Sciatic nerve (tissue), 2 donors: Measurements from ENCODE around the gene KRTAP10-7. TPM values are rescaled to one million over a fixed set of nuclear protein-coding genes. Genes with fewer than 3 reads are reported as not detected.
"Not testable (repeated sequence)": the region's sequence is repeated elsewhere in the genome, so short reads cannot be mapped to it uniquely, and the experiment has no call there.

Experiments used
- ATAC-seq: fragments of 200-7000 bp; cut with Tn5 transposase; one replicate; pipeline ENCODE4 v1.9.1; 2020; ENCODE audit warnings: mild to moderate bottlenecking, moderate library complexity
- DNase-seq: peaks from one replicate; pipeline ENCODE4 v3.0.0-alpha.2; 2020; ENCODE audit warnings: low spot score
- intact Hi-C: fragments of 100-400 bp; cut with DNase I; formaldehyde crosslinking; loops from one replicate; pipeline ENCODE4 v1.14.2; 2022
- total RNA-seq: library from RNA; stranded (reverse); fragmentation: NEBNext Ultra II Directional; extraction: Animal tissue kit (Norgen Biotek cat#: 25700); gene quantifications from one replicate; pipeline ENCODE4 v1.2.1, GENCODE V29; 2021
- donor health status: DM: no; HTN: no; CAD: no.
- donor health status: DM: no; HTN: no; CAD: no.

Gene KRTAP10-7
- total RNA-seq, 1 donor from 2014 or later, result not detected

DNA sequence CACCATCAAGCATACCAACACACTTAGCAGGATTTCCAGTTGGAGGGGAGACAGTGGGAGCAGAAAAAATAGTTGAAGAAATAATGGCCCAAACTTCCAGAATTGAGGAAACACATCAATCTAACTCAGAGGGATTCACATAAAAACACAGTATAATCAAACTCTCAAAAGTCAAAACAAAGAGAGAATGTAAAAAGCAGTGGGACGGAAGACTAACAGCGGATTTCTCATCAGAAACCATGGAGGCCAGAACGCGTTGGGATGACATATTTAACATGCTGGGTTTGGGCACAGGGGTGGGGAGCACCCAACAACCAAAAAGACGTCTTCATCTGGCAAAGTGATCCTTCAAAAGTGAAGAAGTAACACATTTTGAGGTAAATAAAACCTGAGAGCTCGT is 19.5 kb downstream of the KRTAP10-7 start:
- intact Hi-C loops, result no loop called here
- DNase-seq, result no peak
- ATAC-seq, result no peak

DNA sequence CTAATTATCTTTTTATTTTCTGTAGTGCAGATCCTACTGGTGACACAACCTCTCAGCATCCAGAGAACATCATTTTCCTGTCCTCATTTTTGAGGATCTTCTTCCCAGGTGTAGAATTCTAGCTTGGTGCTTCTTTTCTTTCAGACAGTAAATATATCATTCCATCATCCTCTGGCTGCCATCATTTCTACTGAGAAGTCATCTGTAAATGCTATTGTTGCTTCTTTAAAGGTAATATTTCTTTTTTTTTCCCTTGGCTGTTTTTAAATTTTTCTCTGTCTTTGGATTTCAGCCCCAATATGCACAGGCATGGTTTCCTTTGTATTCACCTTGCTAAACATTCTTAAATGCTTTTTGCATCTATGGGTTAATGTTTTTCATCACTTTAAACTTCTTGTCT is 23.2 kb downstream of the KRTAP10-7 start:
- ATAC-seq (no peak), DNase-seq (no peak)
- intact Hi-C loops, result no loop called here

DNA sequence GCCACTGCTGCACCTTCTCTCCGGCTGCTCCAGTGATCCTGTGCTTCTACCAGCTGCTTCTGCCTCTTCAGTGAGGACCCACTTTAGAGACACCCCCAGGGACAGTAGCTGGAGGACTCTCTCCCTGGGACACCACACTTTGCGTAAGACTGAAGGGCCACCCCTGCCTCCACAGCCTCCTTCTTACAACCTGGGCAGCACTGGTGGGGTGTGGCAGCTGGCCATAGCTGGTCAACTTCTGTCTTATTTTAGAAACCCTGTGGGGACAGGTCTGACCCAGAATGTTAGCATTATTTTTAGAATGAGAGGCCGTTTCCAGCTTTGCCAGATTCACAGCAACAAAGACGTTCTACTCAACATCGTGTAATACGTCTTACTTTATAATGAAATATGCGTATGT is 25.4 kb downstream of the KRTAP10-7 start:
- DNase-seq (no peak), ATAC-seq (no peak)

DNA sequence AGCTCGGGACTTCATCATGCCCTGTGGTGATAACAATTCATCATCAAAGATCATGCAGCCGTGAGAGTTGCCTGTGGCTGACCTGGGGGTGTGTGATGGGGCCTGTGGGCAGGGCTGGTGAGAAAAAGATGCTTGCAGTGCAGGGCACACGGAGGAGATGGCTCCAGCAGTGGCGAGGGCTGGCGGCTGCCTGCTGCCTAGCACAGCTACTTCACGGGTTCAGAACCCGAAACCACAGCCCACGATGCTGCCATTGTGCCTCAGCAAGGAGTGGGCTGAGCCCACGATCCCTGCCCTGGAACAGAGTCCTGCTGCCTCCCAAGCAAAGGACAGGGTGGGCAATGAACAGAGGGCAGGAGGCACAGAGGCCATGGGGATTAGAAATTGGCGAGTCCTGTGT is 25.9 kb downstream of the KRTAP10-7 start:
- intact Hi-C loops, result no loop called here
- ATAC-seq (no peak), DNase-seq (no peak)

More for the DNA sequence above, 25.4 kb downstream of the KRTAP10-7 start:
- intact Hi-C loops, result no loop called here

DNA sequence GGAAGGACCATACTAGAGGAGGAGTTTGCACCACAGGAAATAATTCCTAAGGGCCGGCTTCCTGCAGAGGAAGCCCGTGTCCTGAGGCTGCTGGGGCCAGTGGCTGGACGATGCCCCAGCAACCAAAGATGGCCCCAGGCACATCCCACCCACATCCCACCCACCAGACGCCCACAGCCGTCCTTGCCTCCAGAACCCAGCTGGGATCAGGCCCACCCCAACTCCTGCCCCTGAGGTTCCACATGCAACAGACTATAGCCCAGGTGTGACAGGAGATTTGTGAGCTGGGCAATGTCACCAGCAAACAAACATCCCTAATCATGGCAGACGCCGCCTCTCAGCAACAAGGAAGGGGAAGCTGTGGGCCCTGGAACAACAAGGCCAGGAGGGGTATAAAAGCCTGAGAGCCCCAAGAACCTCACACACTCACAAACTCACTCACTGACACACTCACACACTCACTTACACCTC is 26.3 kb downstream of the KRTAP10-7 start, which contains the start of gene KRTAP10-9:
TSS of gene KRTAP10-9 (plus strand) at position 421 of the 471 bp plus-strand sequence. CDS start 79 bp downstream, outside the sequence.
- intact Hi-C loops, result no loop called here
- ATAC-seq, result no peak
- DNase-seq, result no peak

DNA sequence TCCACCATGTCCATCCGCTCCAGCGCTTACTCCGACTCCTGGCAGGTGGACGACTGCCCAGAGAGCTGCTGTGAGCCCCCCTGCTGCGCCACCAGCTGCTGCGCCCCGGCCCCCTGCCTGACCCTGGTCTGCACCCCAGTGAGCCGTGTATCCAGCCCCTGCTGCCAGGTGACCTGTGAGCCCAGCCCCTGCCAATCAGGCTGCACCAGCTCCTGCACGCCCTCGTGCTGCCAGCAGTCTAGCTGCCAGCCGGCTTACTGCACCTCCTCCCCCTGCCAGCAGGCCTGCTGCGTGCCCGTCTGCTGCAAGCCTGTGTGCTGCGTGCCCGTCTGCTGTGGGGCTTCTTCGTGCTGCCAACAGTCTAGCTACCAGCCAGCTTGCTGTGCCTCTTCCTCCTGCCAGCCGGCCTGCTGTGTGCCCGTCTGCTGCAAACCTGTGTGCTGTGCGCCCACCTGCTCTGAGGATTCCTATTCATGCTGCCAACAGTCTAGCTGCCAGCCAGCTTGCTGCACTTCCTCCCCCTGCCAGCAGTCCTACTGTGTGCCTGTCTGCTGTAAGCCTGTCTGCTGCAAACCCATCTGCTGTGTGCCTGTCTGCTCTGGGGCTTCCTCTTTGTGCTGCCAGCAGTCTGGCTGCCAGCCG is 26.9 kb downstream of the KRTAP10-7 start:
- intact Hi-C loops, ATAC-seq, DNase-seq: not testable (repeated sequence)

DNA sequence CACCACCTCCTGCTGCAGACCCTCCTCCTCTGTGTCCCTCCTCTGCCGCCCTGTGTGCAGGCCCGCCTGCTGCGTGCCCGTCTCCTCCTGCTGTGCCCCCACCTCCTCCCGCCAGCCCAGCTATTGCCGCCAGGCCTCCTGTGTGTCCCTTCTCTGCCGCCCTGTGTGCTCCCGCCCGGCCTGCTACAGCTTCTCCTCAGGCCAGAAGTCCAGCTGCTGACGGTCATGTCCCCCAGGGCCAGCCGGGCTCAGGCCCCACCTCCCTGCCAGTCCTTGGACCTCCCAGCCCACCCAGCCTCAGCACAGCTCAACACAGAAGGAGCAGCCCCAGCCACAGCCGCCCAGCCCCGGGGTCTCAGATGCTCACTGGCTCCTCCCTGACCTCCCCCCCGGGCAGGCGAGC is 27.4 kb downstream of the KRTAP10-7 start:
- intact Hi-C loops, ATAC-seq, DNase-seq: not testable (repeated sequence)

DNA sequence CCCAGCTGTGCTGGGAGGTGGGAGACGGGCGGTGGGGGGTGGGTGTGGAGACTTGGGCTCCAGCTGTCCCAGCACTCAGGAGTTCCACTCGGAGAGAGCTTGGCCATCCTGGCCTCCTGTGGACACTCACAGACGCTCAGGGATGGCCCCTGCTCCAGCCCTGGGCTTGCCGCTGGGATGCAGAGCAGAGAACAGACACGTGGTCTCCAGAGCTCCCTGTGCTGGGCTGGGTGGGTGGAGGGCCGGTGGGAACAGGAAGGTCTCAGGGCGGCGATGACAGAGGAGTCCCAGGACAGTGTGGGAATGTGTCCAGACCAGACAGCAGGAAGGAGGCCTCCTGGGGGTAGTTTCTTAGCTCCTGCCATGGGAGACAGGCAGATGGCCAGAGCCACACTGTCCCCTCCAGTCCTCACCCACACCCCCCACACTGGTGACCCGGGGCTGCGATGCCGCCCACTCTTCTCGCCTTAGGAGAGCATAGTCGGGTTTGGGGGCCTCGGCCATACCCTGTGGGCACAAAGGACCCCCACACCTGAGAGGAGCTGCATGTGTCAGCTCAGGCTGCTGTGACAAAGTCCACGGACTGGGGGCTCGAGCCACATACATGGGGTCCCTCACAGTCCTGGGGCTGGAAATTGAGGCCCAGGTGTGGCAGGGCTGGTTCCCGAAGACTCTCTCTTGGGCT is 28.5 kb downstream of the KRTAP10-7 start:
- DNase-seq, result no peak
- ATAC-seq, result no peak
- intact Hi-C loops, result no loop called here

DNA sequence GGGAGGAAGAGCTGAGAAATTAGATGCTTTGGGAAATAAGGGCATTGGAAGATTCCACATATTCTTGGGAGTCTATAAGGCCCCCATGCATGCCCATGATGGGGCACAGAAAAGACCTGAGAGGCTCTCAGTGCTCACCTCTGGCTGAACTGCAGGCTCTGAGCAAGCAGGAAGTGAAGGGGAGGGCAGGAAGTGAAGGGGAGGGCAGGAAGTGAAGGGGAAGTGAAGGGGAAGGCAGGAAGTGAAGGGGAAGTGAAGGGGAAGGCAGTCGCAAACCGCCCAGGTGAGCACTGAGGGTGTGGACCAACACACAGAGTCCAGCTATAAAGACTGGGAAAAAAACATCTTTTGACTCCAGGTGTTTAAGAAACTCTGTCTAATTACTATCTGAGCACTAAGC is 30.0 kb downstream of the KRTAP10-7 start:
- no peak for ATAC-seq
- intact Hi-C loops, result no loop called here
- no peak for DNase-seq

DNA sequence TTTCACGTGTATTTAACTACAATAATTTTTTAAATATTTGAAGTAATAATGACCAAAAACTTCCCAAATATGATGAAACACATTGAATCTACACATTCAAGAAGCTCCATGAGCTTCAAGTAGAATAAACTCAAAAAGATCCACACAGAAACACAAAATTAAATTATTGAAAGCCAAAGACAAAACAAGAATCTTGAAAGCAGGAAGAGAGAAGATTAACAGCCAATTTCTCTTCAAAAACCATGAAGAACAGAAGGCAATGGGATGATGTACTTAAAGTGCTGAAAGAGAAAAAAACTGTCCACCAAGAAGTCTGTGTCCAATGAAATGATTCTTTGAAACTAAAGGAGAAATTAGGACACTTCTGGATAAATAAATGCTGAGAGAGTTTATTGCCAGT is 31.7 kb downstream of the KRTAP10-7 start:
- DNase-seq (no peak), ATAC-seq (no peak)
- intact Hi-C loops, result no loop called here

DNA sequence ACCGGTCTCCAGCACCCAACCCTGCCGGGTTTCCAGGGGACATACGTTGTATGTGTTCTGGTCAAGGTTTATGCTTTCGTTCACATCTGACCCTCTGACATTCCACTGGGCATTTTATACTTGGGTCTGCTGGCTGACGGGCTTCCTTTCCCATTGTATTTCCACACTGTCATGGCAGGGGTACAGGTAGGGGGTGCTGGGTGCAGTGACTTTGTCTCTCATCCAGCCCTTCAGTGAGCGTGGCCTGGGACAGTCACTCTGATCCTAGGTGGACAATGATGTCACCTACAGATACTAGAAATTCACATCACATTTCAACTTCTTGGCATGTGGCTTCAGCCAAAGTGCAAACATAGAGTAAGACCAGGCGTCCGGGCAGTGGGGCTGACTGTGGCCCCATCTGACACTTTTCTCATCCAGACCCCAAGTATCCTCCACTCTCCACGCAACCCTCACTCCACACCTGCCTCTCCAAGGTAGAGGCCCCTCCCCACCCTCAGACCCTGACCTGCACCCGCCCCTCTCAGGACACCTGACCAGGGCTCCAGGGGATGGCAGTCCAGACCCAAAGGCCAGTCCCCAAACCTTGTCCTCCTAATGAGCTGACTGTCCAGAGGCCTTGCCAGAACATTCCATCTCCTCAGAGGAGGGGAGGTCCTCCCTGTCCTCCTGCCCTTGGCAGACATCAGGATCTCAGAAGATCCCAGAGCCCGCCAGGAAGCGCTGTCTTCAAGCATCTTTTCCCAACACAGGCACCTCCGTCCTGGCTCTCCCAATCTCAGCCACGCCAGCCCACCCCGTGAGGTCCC is 36.0 kb downstream of the KRTAP10-7 start:
- ATAC-seq, result no peak
- DNase-seq, result peak; percentile 49
- intact Hi-C loops, result no loop called here

DNA sequence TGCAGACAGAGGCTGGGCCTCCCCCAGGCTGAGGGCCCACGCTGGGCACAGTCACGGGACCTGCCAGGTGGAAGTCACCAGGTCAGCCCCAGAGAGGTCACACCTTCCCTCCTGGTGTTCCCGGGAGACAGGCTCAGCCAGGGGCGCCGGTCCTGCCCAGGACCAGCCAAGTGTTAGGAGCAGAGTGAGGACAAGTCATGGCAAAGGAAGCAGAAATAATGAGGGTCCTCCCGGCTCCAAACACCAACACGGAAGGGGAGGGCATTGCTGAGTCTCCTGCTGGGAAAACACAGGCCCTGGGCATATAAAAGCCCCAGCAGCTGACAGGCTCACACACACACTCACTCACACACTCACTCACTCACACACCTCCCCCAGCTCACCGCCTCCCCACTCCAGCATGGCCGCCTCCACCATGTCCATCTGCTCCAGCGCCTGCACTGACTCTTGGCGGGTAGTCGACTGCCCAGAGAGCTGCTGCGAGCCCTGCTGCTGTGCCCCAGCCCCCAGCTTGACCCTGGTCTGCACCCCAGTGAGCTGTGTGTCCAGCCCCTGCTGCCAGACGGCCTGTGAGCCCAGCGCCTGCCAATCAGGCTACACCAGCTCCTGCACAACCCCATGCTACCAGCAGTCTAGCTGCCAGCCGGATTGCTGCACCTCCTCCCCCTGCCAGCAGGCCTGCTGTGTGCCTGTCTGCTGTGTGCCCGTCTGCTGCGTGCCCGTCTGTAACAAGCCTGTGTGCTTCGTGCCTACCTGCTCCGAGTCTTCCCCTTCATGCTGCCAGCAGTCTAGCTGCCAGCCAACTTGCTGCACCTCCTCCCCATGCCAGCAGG is 36.8 kb downstream of the KRTAP10-7 start, which contains the start of gene KRTAP10-10:
TSS of gene KRTAP10-10 (plus strand) at position 339 of the 833 bp plus-strand sequence. CDS start at position 401, 62 bp downstream.
- no peak for ATAC-seq
- DNase-seq, result peak; percentile 26
- intact Hi-C loops, result no loop called here

DNA sequence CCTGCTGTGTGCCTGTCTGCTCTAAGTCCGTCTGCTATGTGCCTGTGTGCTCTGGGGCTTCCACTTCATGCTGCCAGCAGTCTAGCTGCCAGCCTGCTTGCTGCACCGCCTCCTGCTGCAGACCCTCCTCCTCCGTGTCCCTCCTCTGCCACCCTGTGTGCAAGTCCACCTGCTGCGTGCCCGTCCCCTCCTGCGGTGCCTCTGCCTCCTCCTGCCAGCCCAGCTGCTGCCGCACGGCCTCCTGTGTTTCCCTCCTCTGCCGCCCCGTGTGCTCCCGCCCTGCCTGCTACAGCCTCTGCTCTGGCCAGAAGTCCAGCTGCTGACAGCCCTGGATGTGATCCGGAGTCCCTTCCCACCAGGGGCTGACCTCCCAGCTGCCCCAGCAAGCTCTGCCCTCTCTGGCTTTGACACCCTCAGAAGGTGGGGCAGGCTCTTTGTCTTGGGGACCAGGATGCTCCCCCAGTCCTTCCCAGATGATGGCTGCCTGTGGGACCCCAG is 37.5 kb downstream of the KRTAP10-7 start:
- ATAC-seq, intact Hi-C loops: not testable (repeated sequence)
- peak; percentile 35 for DNase-seq

DNA sequence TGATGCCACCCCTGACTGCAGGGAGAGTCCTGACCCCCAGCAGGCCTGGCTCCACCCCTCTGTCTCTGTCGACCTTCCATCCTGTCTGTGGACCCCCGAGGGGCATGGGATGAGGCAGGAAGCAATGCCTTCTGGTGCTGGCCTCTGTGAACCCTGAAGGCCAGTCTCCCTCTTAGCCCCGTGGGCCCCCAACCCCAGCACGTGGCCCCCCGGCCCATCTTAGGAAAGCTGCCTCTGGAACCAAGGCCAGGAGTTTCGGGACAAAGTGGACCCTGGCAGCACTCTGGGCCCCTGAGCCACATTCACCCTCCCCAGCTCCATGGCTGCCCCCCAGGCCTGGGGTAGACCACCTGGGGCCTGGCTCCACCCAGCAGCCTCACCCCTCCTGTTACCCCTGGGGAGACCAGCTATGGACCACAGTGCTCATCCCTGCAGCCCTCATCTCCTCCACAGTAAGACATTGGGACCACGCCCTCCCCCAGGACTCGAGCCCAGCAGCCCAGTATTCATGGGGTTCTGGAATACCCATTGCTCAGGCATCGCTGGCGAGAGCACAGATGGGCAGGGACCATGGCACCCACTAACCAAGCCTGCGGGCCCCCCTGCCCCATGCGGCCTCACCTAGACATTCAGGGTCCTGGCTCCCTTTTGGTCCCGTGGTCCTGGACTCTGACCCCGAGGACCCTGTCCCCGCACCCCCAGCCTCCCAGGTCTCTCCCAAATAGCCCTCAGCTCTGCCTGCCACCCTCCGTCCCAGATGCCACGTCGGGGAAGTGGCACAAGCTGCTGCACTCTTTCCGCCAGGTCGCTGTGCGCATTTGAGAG is 38.3 kb downstream of the KRTAP10-7 start:
- intact Hi-C loops, ATAC-seq: not testable (repeated sequence)
- DNase-seq, result peak; percentile 40

DNA sequence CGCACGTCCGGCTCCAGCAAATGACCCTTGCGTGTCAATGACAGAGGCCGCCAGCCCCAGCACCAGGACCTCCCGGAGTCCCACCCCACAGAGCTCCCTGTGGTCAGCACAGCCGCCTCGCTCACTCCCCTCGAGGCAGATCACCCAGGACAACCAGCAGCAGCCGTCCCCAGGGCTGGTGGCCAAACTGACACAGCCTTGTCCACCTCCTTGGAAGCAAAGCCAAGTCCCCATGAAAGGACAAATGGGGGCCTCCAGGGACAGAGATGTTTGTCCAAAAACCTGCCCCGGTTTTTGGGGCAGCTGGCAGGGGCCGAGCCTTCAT is 38.9 kb downstream of the KRTAP10-7 start:
- ATAC-seq (no peak), DNase-seq (peak; percentile 47)
- intact Hi-C loops, result no loop called here

DNA sequence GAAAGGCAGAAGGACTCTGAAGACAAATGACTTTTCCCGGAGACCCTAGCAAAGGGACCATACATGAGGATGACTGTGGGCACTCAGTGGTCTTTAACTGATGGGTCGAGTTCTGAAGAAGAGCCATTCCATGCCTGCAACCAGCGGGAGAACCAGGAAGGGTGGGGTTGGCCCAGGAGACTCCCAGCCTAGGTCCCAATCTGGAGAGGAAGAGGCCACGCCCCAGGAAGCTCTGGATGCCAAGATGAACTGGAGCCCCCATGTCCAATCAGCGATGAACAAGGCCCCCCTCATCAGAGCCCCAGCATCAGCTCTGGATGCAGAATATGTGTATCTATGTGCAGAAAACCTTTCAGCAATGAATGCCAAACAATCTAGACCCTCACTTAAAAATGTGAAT is 40.4 kb downstream of the KRTAP10-7 start:
- DNase-seq (peak; percentile 15), ATAC-seq (no peak)
- intact Hi-C loops, result no loop called here

DNA sequence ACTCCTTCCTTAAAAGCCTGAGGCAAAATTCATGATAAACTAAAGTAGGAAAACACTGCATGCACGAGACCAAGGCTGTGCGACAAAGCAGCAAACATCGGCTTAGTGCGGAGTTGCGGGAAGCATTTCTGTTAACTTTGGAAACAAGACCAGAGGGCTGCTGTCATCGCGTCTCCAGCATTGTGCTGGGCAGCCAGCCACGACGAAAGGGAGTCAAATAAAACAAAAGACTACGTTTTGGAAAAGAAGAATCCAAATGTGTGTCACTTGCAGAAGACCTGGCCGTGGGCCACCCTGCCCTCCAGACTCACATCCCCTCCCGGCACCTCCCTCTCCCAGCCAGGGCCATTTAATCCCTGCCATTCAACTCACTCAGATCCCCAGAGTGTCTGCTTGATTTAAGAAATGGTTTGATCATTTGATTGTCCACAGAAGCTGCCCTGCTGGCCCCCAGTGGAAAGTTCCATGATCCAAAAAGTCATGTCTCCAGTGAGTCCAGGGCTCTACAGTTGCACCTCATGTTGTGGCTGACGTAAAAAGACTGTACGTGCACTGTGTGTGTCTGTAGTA is 43.4 kb downstream of the KRTAP10-7 start:
- intact Hi-C loops, result no loop called here
- DNase-seq, result peak; percentile 35
- no peak for ATAC-seq
